NOMO-1 (cell line): ENCODE results near the gene C1orf74.

Experiments
- DNase-seq, 2 experiments: peaks; one replicate each; lab custom pipeline; 2025; ENCODE audit not compliant: unreplicated experiment in 2 of 2; lab: John Stamatoyannopoulos, UW

C1orf74 gene

GRCh38 chr1:209772126-209772525, 12.2 kb downstream of the C1orf74 start:
- no peak for DNase-seq

- no peak for DNase-seq
Observed at GRCh38 chr1:209770636-209771415, 13.5 kb downstream of the C1orf74 start.

GRCh38 chr1:209769971-209770370, 14.4 kb downstream of the C1orf74 start:
- peak in 1 of 2 experiments; percentile 15 for DNase-seq

DNA sequence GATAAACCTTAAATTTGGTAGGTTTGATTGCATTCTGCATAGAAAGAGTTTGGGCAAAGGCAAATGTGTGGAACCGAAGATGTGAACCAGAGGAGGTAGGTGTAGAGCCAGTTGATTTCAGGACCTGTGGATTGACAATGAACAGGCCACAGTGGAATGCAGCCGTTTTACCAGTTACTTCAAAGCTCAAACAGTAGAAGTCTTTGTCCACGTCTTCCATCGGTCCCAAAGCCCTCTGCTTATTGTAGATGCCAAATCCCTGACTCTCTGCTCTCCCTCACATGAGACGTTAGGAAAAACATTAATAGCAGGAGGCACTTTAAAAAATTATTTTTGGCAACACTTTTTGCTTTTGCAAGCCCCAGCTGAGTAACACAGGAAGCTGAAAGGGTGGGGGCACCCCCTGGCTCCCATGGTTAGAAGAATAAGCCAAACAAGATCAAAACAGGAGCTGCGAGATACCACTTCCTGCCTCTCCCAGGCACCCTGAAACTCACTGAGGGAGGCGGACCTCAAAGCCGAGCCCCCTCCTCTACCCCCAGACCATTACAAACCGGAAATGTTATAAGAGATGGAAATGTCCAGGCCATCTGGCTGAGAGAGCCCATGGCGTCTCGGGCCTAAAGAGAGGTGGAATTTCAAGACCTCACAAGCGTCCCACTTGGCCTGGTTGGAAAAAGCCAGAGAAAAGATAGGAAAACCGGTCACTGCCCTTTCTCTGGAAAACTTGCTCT, 15.0 kb downstream of the C1orf74 start:
- DNase-seq: peak; percentile 75 to 78

DNA sequence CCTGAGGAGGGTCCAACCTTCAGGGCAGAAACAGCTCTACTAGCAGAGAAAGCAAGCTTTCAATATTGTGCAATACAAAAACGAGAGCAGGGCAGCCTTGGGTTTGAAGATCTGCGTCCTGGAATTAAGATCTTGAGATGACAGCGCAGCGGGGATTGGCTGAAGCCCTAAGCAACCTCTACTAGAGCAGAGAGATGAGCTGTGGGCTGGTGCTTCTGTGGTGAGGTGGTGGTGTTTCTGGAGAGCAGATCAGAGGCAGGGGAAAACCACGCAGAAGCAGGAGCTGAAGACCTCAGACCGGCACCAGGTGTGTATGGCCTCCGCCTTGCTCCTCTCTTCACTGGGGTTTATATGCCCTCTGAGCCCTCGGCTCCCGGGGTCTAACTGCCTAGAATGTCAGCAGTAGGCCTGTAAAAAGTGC, 16.0 kb downstream of the C1orf74 start:
- peak; percentile 67 to 72 for DNase-seq

- DNase-seq: peak; percentile 46 to 71
Observed at GRCh38 chr1:209767706-209768105, 16.7 kb downstream of the C1orf74 start.

DNA sequence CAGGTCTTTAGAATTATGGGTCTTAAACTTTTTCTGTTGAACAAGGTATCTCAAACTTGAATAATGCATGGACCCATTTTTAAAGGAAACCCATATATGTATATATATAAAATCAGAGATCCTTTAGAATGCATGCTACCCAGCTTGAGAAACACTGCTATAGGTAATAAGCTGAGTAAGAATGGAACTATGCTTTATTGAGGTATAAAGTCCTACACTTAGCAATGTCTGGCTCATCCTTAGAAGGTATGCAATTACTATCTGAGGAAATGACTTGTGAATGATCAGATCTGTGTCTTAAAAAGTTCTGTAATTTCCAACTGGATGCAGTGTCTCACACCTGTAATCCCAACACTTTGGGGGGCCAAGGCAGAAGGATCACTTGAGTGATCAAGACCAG, 17.3 kb downstream of the C1orf74 start:
- no peak for DNase-seq

GRCh38 chr1:209766051-209766450, 18.3 kb downstream of the C1orf74 start:
- DNase-seq: peak; percentile 62 to 69

GRCh38 chr1:209761011-209761635, 23.2 kb downstream of the C1orf74 start:
- no peak for DNase-seq

GRCh38 chr1:209759829-209760359, 24.5 kb downstream of the C1orf74 start:
- DNase-seq: no peak

GRCh38 chr1:209758400-209758799, 26.0 kb downstream of the C1orf74 start:
- no peak for DNase-seq

DNA sequence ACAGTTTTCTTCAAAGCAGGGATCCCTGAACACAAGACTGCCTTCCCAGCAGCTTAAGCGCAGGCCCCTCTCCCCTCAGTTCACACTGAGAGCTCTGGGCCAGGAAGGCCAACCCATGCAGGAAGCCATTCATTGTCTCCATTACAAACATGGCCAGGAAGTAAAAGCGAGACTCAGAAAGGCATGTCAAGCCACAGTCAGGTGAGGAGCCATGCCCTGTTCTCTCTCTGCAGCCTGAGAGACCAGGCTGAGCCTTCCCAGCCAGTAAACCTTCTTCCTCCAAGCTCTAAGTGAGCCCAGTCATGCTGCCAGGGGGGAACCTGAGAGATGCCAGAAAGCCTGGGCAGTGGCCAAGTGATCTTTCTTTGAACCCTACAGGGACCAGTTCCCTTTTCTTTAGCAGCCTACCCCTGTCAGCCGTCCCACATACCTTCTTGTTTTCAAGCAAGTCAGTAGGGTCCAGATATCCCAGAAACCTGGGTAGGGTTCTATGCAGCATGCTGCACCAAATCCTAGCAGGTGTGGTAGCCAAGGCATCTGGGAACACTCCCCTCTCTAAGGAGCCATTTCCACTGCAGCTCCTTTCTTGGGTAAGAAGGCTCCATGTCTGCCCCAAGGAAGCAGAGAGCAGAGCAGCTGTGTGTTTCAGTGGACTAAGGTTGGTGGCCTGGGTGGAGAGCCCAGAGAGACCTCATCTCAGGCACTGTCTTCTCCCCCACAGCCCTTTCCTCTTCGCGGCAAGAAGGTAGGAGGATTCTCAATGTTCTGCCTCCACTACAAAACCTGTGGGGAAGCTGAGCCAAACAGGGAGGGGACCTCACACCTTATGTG, 27.5 kb downstream of the C1orf74 start:
- peak; percentile 58 to 70 for DNase-seq

GRCh38 chr1:209755926-209756614, 28.3 kb downstream of the C1orf74 start, which contains the start of gene TRAF3IP3:
TSS of gene TRAF3IP3 (plus strand) at chr1:209756053. CDS start at chr1:209760040, 3,987 bp downstream.
- peak; percentile 90 to 97 for DNase-seq

GRCh38 chr1:209755256-209755655, 29.1 kb downstream of the C1orf74 start:
- no peak for DNase-seq

DNA sequence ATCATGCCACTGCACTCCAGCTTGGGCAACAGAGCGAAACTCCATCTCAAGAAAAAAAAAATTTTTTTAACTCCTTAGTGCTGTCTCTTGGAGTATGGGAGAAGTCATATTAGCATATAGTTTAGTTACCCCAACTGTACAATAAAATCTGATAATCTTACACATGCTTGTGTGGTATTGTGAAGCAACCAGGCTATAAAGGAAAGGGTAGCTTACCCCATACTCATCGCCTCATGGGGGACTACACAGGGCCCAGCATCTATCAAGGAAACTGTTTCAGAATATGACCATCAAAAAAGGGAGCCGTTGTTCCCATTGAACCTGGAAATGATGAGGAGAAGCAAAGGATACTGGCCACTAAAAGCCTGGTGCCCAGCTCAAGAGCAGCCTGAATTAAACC, 31.5 kb downstream of the C1orf74 start:
- DNase-seq: no peak

DNA sequence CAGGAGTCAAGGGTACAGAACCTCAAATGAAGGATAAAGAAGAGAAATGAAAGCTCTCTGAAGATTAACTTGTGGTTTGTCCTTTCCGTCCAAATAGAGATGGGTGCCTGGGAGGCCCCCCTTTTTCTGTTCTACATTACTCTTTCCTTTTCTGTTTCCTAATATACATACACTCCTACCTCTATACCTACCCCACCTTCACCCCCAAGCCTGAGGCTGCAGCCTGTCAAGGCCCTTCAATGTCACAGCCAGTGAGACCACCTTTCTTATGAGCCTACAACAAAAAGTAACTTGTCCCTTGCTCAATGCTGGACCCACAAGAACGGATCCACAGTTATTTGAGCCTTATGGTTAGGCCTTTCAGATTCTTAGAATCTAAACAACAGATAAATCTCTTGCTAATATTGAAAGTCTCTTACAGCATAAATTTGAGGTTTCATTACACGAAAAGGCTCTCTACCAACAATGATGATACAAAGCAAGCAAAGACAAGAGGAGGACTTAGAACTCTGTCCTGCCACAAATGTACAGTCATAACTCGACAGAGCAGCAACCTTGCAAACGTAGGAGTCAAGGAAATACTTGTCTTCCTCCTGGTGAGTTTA, 32.6 kb downstream of the C1orf74 start:
- no peak for DNase-seq

- peak in 1 of 2 experiments; percentile 13 for DNase-seq
Observed at GRCh38 chr1:209749670-209750323, 34.6 kb downstream of the C1orf74 start.

- DNase-seq: no peak
Observed at GRCh38 chr1:209749205-209749604, 35.2 kb downstream of the C1orf74 start.

DNA sequence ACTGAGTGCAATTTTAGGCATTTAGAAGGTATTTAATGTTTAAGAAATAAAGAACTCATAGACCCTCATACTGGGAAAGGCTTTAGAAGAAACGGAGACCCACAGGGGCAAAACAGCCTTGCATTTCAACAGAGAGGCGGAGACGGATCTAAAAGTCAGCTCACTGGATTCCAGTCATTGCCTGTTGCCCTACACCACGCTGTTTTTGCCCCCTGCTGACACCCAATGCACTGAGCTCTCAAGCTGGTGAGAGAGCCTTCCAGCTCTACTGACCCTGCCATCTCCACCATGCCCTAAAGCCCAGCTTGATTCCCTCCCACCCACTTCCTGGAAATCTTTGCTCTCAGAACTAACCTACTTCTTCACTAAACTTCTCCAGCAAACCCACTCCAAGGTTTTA, 35.7 kb downstream of the C1orf74 start:
- DNase-seq: no peak
